HCT116 (cell line): ENCODE results near the gene MRPS21. TPM values are rescaled to one million over a fixed set of nuclear protein-coding genes. Genes with fewer than 3 reads are reported as not detected.

ENCODE experiments used
- ATAC-seq: fragments of 200-7000 bp; cut with Tn5 transposase; 2 replicates; pipeline ENCODE4 v1.9.1; 2020; ENCODE audit warnings: mild to moderate bottlenecking, moderate library complexity
- BruUV-seq: library from RNA; stranded (reverse); fragments of 400-500 nt; replicated peaks from 2 replicates; lab custom pipeline; 2021; lab: Mats Ljungman, UMichigan
- CTCF ChIA-PET: fragments of 300-600 bp; sonication (Branson Sonifier 250); formaldehyde crosslinking; loops from one replicate; lab custom pipeline; 2021; ENCODE audit warnings: antibody characterized with exemption; lab: Charles Lee
- POLR2A ChIA-PET: fragments of 300-600, 350-600 bp; sonication (Branson Sonifier 250); formaldehyde crosslinking; loops from one replicate; lab custom pipeline; 2021; ENCODE audit warnings: antibody characterized with exemption; lab: Charles Lee
- RAD21 ChIA-PET, 2 experiments: fragments of 300-600 bp; sonication (Branson Sonifier 250); formaldehyde crosslinking; loops; one replicate each; lab custom pipeline; 2023; ENCODE audit warnings: low total read pairs in 2 of 2; ENCODE audit not compliant: uncharacterized antibody in 2 of 2, unreplicated experiment in 2 of 2, low non-redundant PET in 1 of 2; lab: Charles Lee
- DNase-seq: peaks from one replicate; pipeline ENCODE4 v3.0.0-alpha.2; 2010; ENCODE audit warnings: low read depth, low spot score
- H2AFZ ChIP-seq: fragments of 200-600 bp; shearing (Covaris generic), sonication (generic); 2 replicates; pipeline ENCODE4 v1.6.1; 2017; ENCODE audit warnings: low read depth, mixed run types, mixed read lengths, antibody characterized with exemption, low read length; ENCODE audit not compliant: poor library complexity, severe bottlenecking
- H3K27ac ChIP-seq: 2 replicates; pipeline ENCODE4 v1.5.1; 2012; ENCODE audit warnings: low read depth, low read length
- H3K27me3 ChIP-seq: fragments of 200-600 bp; sonication (generic); 2 replicates; pipeline ENCODE4 v1.6.1; 2016; ENCODE audit warnings: mixed run types, low read length, mixed read lengths; ENCODE audit not compliant: insufficient read depth
- H3K36me3 ChIP-seq, 2 experiments: fragments of 200-500 bp in 1 of 2; fragments of 200-600 bp in 1 of 2; sonication (Bioruptor generic) in 1 of 2; sonication (generic) in 1 of 2; 2 replicates each; pipeline versions ENCODE4 v1.5.1 to v1.6.1; 2014 to 2016; ENCODE audit warnings: low read length in 2 of 2, inconsistent platforms in 1 of 2, mixed read lengths in 1 of 2, mixed run types in 1 of 2; ENCODE audit not compliant: insufficient read depth in 2 of 2, control insufficient read depth in 1 of 2
- H3K4me1 ChIP-seq, 2 experiments: fragments of 200-600 bp in 1 of 2; sonication (generic) in 1 of 2; 2 replicates each; pipeline versions ENCODE4 v1.5.1 to v1.6.1; 2012 to 2017; ENCODE audit warnings: low read length in 2 of 2, inconsistent platforms in 1 of 2, mild to moderate bottlenecking in 1 of 2, mixed read lengths in 1 of 2, mixed run types in 1 of 2, moderate library complexity in 1 of 2; ENCODE audit not compliant: insufficient read depth in 2 of 2, control insufficient read depth in 1 of 2
- H3K4me2 ChIP-seq: fragments of 200-600 bp; sonication (generic); 2 replicates; pipeline ENCODE4 v1.6.1; 2017; ENCODE audit warnings: mixed run types, low read length, mixed read lengths
- H3K4me3 ChIP-seq, 2 experiments: fragments of 200-600 bp in 1 of 2; sonication (generic) in 1 of 2; replicated peaks in 1 of 2; 2 replicates each; pipeline ENCODE4 v1.5.1; 2011 to 2016; ENCODE audit warnings: low read length in 2 of 2, control low read depth in 1 of 2, low read depth in 1 of 2, mild to moderate bottlenecking in 1 of 2, mixed read lengths in 1 of 2, mixed run types in 1 of 2
- H3K79me2 ChIP-seq: fragments of 200-600 bp; sonication (generic); 2 replicates; pipeline ENCODE4 v1.6.1; 2017; ENCODE audit warnings: mild to moderate bottlenecking, mixed run types, low read length, moderate library complexity, mixed read lengths; ENCODE audit not compliant: insufficient read depth
- H3K9ac ChIP-seq: fragments of 200-600 bp; sonication (generic); 2 replicates; pipeline ENCODE4 v1.6.1; 2016; ENCODE audit warnings: low read length, mixed read lengths
- H3K9me2 ChIP-seq: fragments of 200-600 bp; sonication (generic), shearing (Covaris generic); 2 replicates; pipeline ENCODE4 v1.6.1; 2017; ENCODE audit warnings: mixed run types, mild to moderate bottlenecking, moderate library complexity; ENCODE audit not compliant: insufficient read depth
- H3K9me3 ChIP-seq, 2 experiments: fragments of 200-500 bp in 1 of 2; fragments of 200-600 bp in 1 of 2; sonication (Bioruptor generic) in 1 of 2; sonication (generic) in 1 of 2; 2 replicates each; pipeline ENCODE4 v1.6.1; 2014 to 2017; ENCODE audit warnings: low read length in 2 of 2, mixed read lengths in 2 of 2, inconsistent platforms in 1 of 2, low read depth in 1 of 2, mild to moderate bottlenecking in 1 of 2, mixed run types in 1 of 2, moderate library complexity in 1 of 2; ENCODE audit not compliant: control insufficient read depth in 1 of 2, insufficient read depth in 1 of 2
- H4K20me1 ChIP-seq: fragments of 200-600 bp; sonication (generic), shearing (Covaris generic); 2 replicates; pipeline ENCODE4 v1.6.1; 2017; ENCODE audit warnings: mixed run types, mild to moderate bottlenecking, moderate library complexity; ENCODE audit not compliant: insufficient read depth
- CBX3 ChIP-seq: IDR thresholded peaks from 2 replicates; pipeline ENCODE4 v1.6.1; 2012; ENCODE audit warnings: low read depth
- CEBPB ChIP-seq: IDR thresholded peaks from 2 replicates; pipeline ENCODE4 v1.6.1; 2012; ENCODE audit warnings: low read depth
- EGR1 ChIP-seq: IDR thresholded peaks from 2 replicates; pipeline ENCODE4 v1.6.1; 2012; ENCODE audit warnings: low read depth
- ELF1 ChIP-seq: IDR thresholded peaks from 2 replicates; pipeline ENCODE4 v1.6.1; 2012; ENCODE audit warnings: low read depth, borderline replicate concordance
- EZH2 ChIP-seq: fragments of 200-600 bp; sonication (generic); IDR thresholded peaks from 2 replicates; pipeline ENCODE4 v1.6.1; 2017; ENCODE audit warnings: antibody characterized with exemption, mixed run types
- EZH2phosphoT487 ChIP-seq: fragments of 200-600 bp; IDR thresholded peaks from 2 replicates; pipeline ENCODE4 v1.6.1; 2018; ENCODE audit warnings: antibody characterized with exemption, borderline replicate concordance
- JUND ChIP-seq: IDR thresholded peaks from 2 replicates; pipeline ENCODE4 v1.6.1; 2012
- POLR2A ChIP-seq: IDR thresholded peaks from 2 replicates; pipeline ENCODE4 v1.7.0; 2011; ENCODE audit warnings: borderline replicate concordance; ENCODE audit not compliant: insufficient read depth, insufficient read length; ENCODE audit errors: extremely low read depth
- POLR2AphosphoS5 ChIP-seq: IDR thresholded peaks from 2 replicates; pipeline ENCODE4 v1.6.1; 2011; ENCODE audit warnings: mild to moderate bottlenecking, low read depth, low read length, moderate library complexity
- SP1 ChIP-seq: IDR thresholded peaks from 2 replicates; pipeline ENCODE4 v1.6.1; 2012; ENCODE audit warnings: low read depth
- SRF ChIP-seq: IDR thresholded peaks from 2 replicates; pipeline ENCODE4 v1.6.1; 2012; ENCODE audit warnings: low read depth
- TCF7L2 ChIP-seq: IDR thresholded peaks from 2 replicates; pipeline ENCODE4 v1.7.0; 2011; ENCODE audit warnings: borderline replicate concordance, inconsistent platforms; ENCODE audit not compliant: insufficient read depth, insufficient read length; ENCODE audit errors: extremely low read depth
- YY1 ChIP-seq: IDR thresholded peaks from 2 replicates; pipeline ENCODE4 v1.6.1; 2011; ENCODE audit warnings: low read length, low read depth, moderate library complexity, mild to moderate bottlenecking; ENCODE audit not compliant: insufficient replicate concordance; ENCODE audit errors: extremely low read depth
- ZFX ChIP-seq: fragments of 450-650 bp; IDR thresholded peaks from 2 replicates; pipeline ENCODE4 v1.6.1; 2017
- ZNF274 ChIP-seq: fragments of 200-500 bp; sonication (Bioruptor generic); IDR thresholded peaks from 2 replicates; pipeline ENCODE4 v1.6.1; 2014; ENCODE audit warnings: mild to moderate bottlenecking, low read depth, low read length, inconsistent platforms
- intact Hi-C: fragments of 100-400 bp; cut with micrococcal nuclease; formaldehyde crosslinking; loops from 2 replicates; pipeline ENCODE4 v1.10.0; 2022
- total RNA-seq: library from RNA; stranded (reverse); gene quantifications from one replicate; pipeline ENCODE4 v1.2.1, GENCODE V29; 2021; ENCODE audit not compliant: unreplicated experiment
- TF ChIP-seq, protein P1 (sequence below): IDR thresholded peaks from 2 replicates; pipeline ENCODE4 v1.6.1; 2012
- TF ChIP-seq, protein P2 (sequence below), 3 experiments: fragments of 200-600 bp in 1 of 3; sonication (generic) in 1 of 3; IDR thresholded peaks in 2 of 3; conservative IDR thresholded peaks in 1 of 3; 2 replicates each; pipeline ENCODE4 v1.5.1; 2012 to 2017; ENCODE audit warnings: low read depth in 2 of 3, low read length in 2 of 3, antibody characterized with exemption in 1 of 3, borderline replicate concordance in 1 of 3, control low read depth in 1 of 3, mild to moderate bottlenecking in 1 of 3, mixed read lengths in 1 of 3, mixed run types in 1 of 3, moderate library complexity in 1 of 3; ENCODE audit not compliant: insufficient read depth in 1 of 3
- TF ChIP-seq, protein P3 (sequence below): IDR thresholded peaks from 2 replicates; pipeline ENCODE4 v1.6.1; 2011; ENCODE audit warnings: mild to moderate bottlenecking, low read length, moderate library complexity; ENCODE audit not compliant: insufficient replicate concordance; ENCODE audit errors: extremely low read depth
- TF ChIP-seq, protein P4 (sequence below): IDR thresholded peaks from 2 replicates; pipeline ENCODE4 v1.6.1; 2012; ENCODE audit warnings: low read depth
- TF ChIP-seq, protein P5 (sequence below): IDR thresholded peaks from 2 replicates; pipeline ENCODE4 v1.6.1; 2012

Gene MRPS21
- total RNA-seq, 1 experiment from 2014 or later = 96.9 TPM

DNA sequence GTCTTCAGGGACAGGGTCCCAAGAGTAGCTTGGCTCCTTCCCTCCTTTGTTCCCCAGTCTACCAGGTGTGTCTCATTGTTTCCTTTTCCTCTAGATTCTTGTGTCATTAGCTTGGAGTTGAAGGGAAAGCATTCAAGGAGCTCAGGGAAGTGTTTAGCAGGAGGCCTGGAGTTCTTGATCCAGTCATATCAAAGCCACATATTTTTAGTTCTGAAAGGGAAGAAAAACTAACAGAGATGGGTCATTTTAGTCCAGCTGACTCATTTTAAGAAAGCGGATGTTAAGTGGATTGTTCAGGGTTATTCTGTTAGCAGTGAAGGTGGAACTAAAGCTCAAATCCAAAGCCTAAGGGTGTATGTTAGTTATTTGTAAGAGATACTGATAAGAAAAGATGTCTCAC is 20.4 kb upstream of the MRPS21 start:
- Histone ChIP-seq H3K4me1 (peaks cover 18 to 32% of the 10 kb centered on the region in 2 experiments), H2AFZ (no peak overlapping the region), H3K4me3 (no peak overlapping the region), H3K27ac (no peak overlapping the region), H3K79me2 (peaks cover 6% of the 10 kb centered on the region), H3K9ac (no peak overlapping the region), H4K20me1 (no peaks in the 10 kb centered on the region), H3K36me3 (no peaks in the 10 kb centered on the region), H3K4me2 (no peak overlapping the region), H3K9me3 (no peaks in the 10 kb centered on the region), H3K9me2 (no peaks in the 10 kb centered on the region), H3K27me3 (no peaks in the 10 kb centered on the region)
- no peak for DNase-seq
- ATAC-seq = no peak
- intact Hi-C loops = no loop called here
- ChIA-PET POLR2A (interaction anchor here (1.8 kb wide), 1 partner anchor 13 kb away, joined by 6 read pairs; no protein-coding TSS in a partner anchor), RAD21 (no interaction called here), CTCF (interaction anchor here (0.8 to 1.4 kb wide), 3 partner anchors 8 to 18 kb away, joined by 3 to 4 read pairs (median 3); no protein-coding TSS in a partner anchor)
- BruUV-seq = no TSS peak
- TF ChIP-seq EGR1 (no peak), EZH2 (no peak), SP1 (no peak), ZFX (no peak), YY1 (no peak), CBX3 (no peak), JUND (no peak), POLR2A (no peak), EZH2phosphoT487 (no peak), ZNF274 (no peak), POLR2AphosphoS5 (no peak), CEBPB (no peak), SRF (no peak), TCF7L2 (no peak), ELF1 (no peak)
- TF ChIP-seq, protein P1, sequence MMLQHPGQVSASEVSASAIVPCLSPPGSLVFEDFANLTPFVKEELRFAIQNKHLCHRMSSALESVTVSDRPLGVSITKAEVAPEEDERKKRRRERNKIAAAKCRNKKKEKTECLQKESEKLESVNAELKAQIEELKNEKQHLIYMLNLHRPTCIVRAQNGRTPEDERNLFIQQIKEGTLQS = no peak
- TF ChIP-seq, protein P2, sequence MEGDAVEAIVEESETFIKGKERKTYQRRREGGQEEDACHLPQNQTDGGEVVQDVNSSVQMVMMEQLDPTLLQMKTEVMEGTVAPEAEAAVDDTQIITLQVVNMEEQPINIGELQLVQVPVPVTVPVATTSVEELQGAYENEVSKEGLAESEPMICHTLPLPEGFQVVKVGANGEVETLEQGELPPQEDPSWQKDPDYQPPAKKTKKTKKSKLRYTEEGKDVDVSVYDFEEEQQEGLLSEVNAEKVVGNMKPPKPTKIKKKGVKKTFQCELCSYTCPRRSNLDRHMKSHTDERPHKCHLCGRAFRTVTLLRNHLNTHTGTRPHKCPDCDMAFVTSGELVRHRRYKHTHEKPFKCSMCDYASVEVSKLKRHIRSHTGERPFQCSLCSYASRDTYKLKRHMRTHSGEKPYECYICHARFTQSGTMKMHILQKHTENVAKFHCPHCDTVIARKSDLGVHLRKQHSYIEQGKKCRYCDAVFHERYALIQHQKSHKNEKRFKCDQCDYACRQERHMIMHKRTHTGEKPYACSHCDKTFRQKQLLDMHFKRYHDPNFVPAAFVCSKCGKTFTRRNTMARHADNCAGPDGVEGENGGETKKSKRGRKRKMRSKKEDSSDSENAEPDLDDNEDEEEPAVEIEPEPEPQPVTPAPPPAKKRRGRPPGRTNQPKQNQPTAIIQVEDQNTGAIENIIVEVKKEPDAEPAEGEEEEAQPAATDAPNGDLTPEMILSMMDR (IDR thresholded peaks at IDR 0.05 in 2 of 3, conservative IDR thresholded peaks at IDR 0.05 in 1 of 3; ENCODE audit: borderline replicate concordance in 1 of 3, insufficient read depth in 1 of 3, low read depth in 2 of 3, low read length in 2 of 3) = no peak
- TF ChIP-seq, protein P3, sequence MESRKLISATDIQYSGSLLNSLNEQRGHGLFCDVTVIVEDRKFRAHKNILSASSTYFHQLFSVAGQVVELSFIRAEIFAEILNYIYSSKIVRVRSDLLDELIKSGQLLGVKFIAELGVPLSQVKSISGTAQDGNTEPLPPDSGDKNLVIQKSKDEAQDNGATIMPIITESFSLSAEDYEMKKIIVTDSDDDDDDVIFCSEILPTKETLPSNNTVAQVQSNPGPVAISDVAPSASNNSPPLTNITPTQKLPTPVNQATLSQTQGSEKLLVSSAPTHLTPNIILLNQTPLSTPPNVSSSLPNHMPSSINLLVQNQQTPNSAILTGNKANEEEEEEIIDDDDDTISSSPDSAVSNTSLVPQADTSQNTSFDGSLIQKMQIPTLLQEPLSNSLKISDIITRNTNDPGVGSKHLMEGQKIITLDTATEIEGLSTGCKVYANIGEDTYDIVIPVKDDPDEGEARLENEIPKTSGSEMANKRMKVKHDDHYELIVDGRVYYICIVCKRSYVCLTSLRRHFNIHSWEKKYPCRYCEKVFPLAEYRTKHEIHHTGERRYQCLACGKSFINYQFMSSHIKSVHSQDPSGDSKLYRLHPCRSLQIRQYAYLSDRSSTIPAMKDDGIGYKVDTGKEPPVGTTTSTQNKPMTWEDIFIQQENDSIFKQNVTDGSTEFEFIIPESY = no peak
- TF ChIP-seq, protein P4, sequence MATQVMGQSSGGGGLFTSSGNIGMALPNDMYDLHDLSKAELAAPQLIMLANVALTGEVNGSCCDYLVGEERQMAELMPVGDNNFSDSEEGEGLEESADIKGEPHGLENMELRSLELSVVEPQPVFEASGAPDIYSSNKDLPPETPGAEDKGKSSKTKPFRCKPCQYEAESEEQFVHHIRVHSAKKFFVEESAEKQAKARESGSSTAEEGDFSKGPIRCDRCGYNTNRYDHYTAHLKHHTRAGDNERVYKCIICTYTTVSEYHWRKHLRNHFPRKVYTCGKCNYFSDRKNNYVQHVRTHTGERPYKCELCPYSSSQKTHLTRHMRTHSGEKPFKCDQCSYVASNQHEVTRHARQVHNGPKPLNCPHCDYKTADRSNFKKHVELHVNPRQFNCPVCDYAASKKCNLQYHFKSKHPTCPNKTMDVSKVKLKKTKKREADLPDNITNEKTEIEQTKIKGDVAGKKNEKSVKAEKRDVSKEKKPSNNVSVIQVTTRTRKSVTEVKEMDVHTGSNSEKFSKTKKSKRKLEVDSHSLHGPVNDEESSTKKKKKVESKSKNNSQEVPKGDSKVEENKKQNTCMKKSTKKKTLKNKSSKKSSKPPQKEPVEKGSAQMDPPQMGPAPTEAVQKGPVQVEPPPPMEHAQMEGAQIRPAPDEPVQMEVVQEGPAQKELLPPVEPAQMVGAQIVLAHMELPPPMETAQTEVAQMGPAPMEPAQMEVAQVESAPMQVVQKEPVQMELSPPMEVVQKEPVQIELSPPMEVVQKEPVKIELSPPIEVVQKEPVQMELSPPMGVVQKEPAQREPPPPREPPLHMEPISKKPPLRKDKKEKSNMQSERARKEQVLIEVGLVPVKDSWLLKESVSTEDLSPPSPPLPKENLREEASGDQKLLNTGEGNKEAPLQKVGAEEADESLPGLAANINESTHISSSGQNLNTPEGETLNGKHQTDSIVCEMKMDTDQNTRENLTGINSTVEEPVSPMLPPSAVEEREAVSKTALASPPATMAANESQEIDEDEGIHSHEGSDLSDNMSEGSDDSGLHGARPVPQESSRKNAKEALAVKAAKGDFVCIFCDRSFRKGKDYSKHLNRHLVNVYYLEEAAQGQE = no peak
- TF ChIP-seq, protein P5, sequence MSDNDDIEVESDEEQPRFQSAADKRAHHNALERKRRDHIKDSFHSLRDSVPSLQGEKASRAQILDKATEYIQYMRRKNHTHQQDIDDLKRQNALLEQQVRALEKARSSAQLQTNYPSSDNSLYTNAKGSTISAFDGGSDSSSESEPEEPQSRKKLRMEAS = no peak
